ENCODE data around the gene TMEM19. TPM values are rescaled to one million over a fixed set of nuclear protein-coding genes. Genes with fewer than 3 reads are reported as not detected.

TMEM19 gene
- total RNA-seq, 4 donors from 2014 or later: 9.6 to 24.2 (median 16.6) TPM

DNA sequence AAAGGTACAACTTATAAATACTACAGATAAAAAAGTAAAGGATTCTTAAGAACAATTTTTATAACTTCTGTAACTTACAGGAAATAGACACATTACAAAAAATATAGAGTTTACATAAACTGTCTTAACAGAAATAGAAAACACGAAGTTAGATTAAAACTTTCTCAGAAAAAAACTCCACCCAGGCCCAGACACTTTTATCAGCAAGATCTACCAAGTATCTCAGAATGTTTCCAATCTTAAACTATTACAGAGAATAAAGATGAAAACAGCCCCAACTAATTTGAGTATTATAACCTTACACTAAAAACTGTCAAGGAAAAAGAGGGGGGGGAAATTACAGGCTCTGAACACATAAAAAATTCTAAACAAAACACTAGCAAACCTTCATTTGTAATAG is 30.4 kb upstream of the TMEM19 start:
- Histone ChIP-seq H3K9me3 (no peaks in the 10 kb centered on the region), H3K4me3 (no peak overlapping the region), H3K27me3 (no peaks in the 10 kb centered on the region), H3K27ac (replicated peaks in 1 of 4) (no peak overlapping the region), H3K4me1 (peaks cover under 1 to 33% (median 27%) of the 10 kb centered on the region in 4 donors), H3K36me3 (peaks cover 10 to 69% (median 47%) of the 10 kb centered on the region in 4 donors)
- intact Hi-C loops (cut with DNase I): no loop called here
- TF ChIP-seq POLR2A (IDR thresholded peaks at IDR 0.05; ENCODE audit: low read depth): no peak
- TF ChIP-seq POLR2AphosphoS5 (IDR thresholded peaks at IDR 0.05): no peak
- TF ChIP-seq, protein P1, sequence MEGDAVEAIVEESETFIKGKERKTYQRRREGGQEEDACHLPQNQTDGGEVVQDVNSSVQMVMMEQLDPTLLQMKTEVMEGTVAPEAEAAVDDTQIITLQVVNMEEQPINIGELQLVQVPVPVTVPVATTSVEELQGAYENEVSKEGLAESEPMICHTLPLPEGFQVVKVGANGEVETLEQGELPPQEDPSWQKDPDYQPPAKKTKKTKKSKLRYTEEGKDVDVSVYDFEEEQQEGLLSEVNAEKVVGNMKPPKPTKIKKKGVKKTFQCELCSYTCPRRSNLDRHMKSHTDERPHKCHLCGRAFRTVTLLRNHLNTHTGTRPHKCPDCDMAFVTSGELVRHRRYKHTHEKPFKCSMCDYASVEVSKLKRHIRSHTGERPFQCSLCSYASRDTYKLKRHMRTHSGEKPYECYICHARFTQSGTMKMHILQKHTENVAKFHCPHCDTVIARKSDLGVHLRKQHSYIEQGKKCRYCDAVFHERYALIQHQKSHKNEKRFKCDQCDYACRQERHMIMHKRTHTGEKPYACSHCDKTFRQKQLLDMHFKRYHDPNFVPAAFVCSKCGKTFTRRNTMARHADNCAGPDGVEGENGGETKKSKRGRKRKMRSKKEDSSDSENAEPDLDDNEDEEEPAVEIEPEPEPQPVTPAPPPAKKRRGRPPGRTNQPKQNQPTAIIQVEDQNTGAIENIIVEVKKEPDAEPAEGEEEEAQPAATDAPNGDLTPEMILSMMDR (IDR thresholded peaks at IDR 0.05): no peak
- TF ChIP-seq EP300 (IDR thresholded peaks at IDR 0.05): no peak
- WGBS: 53% methylated on average over 1 of the region's 1 CpG
- no peak for DNase-seq (ENCODE audit: extremely low spot score)

DNA sequence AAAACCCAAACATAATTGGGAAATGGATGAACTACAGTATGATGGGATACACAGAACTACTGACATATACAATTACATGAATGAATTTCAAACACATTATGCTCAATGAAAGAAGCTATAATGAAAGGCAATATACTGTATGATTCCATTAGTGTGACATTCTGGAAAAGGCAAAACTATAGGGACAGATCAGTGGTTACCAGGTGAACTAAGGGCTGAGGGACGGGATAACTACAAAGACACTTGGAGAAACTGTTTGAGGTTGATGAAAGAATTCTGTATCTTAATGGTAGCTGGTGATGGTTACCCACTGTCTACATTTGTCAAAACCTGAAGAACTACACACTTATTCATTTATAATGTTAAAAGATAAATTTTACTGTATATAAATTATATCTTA is 30.0 kb upstream of the TMEM19 start:
- DNase-seq (ENCODE audit: extremely low spot score): no peak
- H3K4me1 ChIP-seq: peaks cover 5 to 35% (median 29%) of the 10 kb centered on the region in 4 donors
- 96% methylated on average over 1 of the region's 1 CpG for WGBS
- TF ChIP-seq, protein P1 (IDR thresholded peaks at IDR 0.05): no peak
- TF ChIP-seq POLR2A (IDR thresholded peaks at IDR 0.05; ENCODE audit: low read depth): no peak
- TF ChIP-seq EP300 (IDR thresholded peaks at IDR 0.05): no peak
- no peak for TF ChIP-seq POLR2AphosphoS5 (IDR thresholded peaks at IDR 0.05)
- H3K4me3 ChIP-seq: no peak overlapping the region
- H3K27me3 ChIP-seq: no peaks in the 10 kb centered on the region
- H3K27ac ChIP-seq (replicated peaks in 1 of 4): no peak overlapping the region
- peaks cover 10 to 69% (median 47%) of the 10 kb centered on the region in 4 donors for H3K36me3 ChIP-seq
- H3K9me3 ChIP-seq: no peaks in the 10 kb centered on the region
- intact Hi-C loops (cut with DNase I): no loop called here

DNA sequence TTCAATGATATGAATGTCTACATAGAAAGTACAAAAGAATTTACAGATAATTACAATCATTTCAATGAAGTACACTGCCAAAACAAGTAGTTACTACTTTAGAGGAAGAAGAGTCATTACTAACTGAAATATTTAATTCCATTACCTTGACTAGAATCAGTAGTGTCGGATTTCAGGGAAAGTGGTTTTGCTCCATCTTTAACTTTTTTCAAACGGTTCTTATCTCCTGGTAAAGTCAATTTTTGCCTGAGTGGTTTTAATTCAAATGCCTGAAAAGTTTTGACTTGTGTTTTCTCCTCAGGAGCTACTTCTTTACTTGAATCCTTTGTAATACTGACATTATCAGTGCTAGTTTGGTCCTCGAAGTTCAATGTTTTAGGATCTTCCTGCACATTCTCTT is 29.1 kb upstream of the TMEM19 start:
- Histone ChIP-seq H3K36me3 (peaks cover 10 to 68% (median 45%) of the 10 kb centered on the region in 4 donors), H3K4me1 (peaks cover 12 to 36% (median 32%) of the 10 kb centered on the region in 4 donors), H3K27me3 (no peaks in the 10 kb centered on the region), H3K9me3 (no peaks in the 10 kb centered on the region), H3K27ac (replicated peaks in 1 of 4) (no peak overlapping the region), H3K4me3 (no peak overlapping the region)
- 83% methylated on average over 3 of the region's 3 CpGs for WGBS
- TF ChIP-seq POLR2AphosphoS5 (IDR thresholded peaks at IDR 0.05) (no peak), EP300 (IDR thresholded peaks at IDR 0.05) (no peak), POLR2A (IDR thresholded peaks at IDR 0.05; ENCODE audit: low read depth) (no peak)
- TF ChIP-seq, protein P1 (IDR thresholded peaks at IDR 0.05): no peak
- intact Hi-C loops (cut with DNase I): no loop called here
- DNase-seq (ENCODE audit: extremely low spot score): no peak

DNA sequence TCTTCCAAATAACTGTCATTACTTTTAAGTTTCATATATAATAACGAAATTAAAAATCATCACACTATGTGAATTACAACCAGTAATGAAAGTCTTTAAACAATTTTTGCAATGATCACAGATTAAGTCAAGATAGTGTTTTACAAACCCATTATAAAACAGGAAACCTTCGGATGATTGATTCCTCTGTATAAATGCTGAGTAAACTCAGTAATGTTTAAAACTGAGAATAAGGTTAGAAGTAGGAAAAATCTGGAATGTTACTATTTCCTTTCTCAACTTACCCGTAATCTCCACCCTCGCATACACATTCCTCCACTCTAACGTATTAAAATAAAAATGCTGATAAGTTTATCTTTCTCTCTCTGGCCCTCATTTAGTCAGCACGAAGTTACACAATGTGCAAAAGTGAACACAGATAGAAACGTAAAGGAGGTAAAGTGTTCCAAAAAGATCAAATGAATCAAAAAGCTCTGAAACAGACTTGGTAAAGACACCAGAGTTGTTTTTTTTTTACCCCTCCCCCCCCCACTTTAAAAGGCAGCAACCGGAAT is 23.8 kb upstream of the TMEM19 start:
- H3K27ac ChIP-seq (replicated peaks in 1 of 4): peak overlapping the region in 3 of 4 donors; percentile 94 to 96 (median 95)
- WGBS: 5% methylated on average over 8 of the region's 8 CpGs

More for the DNA sequence above, 23.8 kb upstream of the TMEM19 start:
- Histone ChIP-seq H3K9me3 (no peaks in the 10 kb centered on the region), H3K4me3 (peak overlapping the region; percentile 77 to 87 (median 82)), H3K36me3 (peaks cover 10 to 33% (median 26%) of the 10 kb centered on the region in 4 donors), H3K27me3 (no peaks in the 10 kb centered on the region), H3K4me1 (peaks cover 22 to 46% (median 36%) of the 10 kb centered on the region in 4 donors)
- TF ChIP-seq POLR2A (IDR thresholded peaks at IDR 0.05; ENCODE audit: low read depth): no peak
- no peak for TF ChIP-seq EP300 (IDR thresholded peaks at IDR 0.05)
- no peak for TF ChIP-seq POLR2AphosphoS5 (IDR thresholded peaks at IDR 0.05)
- TF ChIP-seq, protein P1 (IDR thresholded peaks at IDR 0.05): no peak
- no peak for DNase-seq (ENCODE audit: extremely low spot score)
- intact Hi-C loops (cut with DNase I): loop anchor here (10.0 kb wide), 1 partner anchor 93 kb away; the partner anchor contains the start of gene RAB21
